Measurements from ENCODE around the gene ALAS2.

ALAS2 gene

GRCh38 chrX:55026143-55026542 is 4.6 kb downstream of the ALAS2 start:
- no peaks in the 10 kb centered on the region for H3K36me3 Mint-ChIP-seq
- H3K9me3 Mint-ChIP-seq = no peaks in the 10 kb centered on the region
- no peaks in the 10 kb centered on the region for H3K4me1 Mint-ChIP-seq
- ATAC-seq = no peak
- no peak overlapping the region for H3K4me3 Mint-ChIP-seq
- no peak for DNase-seq (ENCODE audit: low spot score in 2 of 2)
- no peak overlapping the region for H3K27ac Mint-ChIP-seq

- H3K27ac Mint-ChIP-seq = no peak overlapping the region
- DNase-seq (ENCODE audit: low spot score in 2 of 2) (no peak), ATAC-seq (no peak)
- no peaks in the 10 kb centered on the region for H3K9me3 Mint-ChIP-seq
- H3K4me3 Mint-ChIP-seq = no peak overlapping the region
- H3K4me1 Mint-ChIP-seq = no peaks in the 10 kb centered on the region
- H3K36me3 Mint-ChIP-seq = no peaks in the 10 kb centered on the region
Measured at GRCh38 chrX:55014897-55015299, 15.9 kb downstream of the ALAS2 start.

- H3K36me3 Mint-ChIP-seq = peaks cover 12% of the 10 kb centered on the region
- H3K4me3 Mint-ChIP-seq = no peak overlapping the region
- no peaks in the 10 kb centered on the region for H3K9me3 Mint-ChIP-seq
- no peak overlapping the region for H3K27ac Mint-ChIP-seq
- ATAC-seq (no peak), DNase-seq (ENCODE audit: low spot score in 2 of 2) (no peak)
- peaks cover 5% of the 10 kb centered on the region for H3K4me1 Mint-ChIP-seq
Measured at GRCh38 chrX:55011294-55011693, 19.5 kb downstream of the ALAS2 start.

GRCh38 chrX:55008571-55009358 is 22.0 kb downstream of the ALAS2 start:
- peaks cover 37% of the 10 kb centered on the region for H3K36me3 Mint-ChIP-seq
- H3K4me1 Mint-ChIP-seq = peaks cover 14% of the 10 kb centered on the region
- DNase-seq (ENCODE audit: low spot score in 2 of 2) = no peak
- no peaks in the 10 kb centered on the region for H3K9me3 Mint-ChIP-seq
- no peak overlapping the region for H3K4me3 Mint-ChIP-seq
- no peak overlapping the region for H3K27ac Mint-ChIP-seq
- no peak for ATAC-seq

GRCh38 chrX:55007656-55008055 is 23.1 kb downstream of the ALAS2 start:
- no peak for DNase-seq (ENCODE audit: low spot score in 2 of 2)
- Mint-ChIP-seq H3K4me1 (peaks cover 20% of the 10 kb centered on the region), H3K4me3 (no peak overlapping the region), H3K27ac (no peak overlapping the region), H3K36me3 (peaks cover 48% of the 10 kb centered on the region), H3K9me3 (no peaks in the 10 kb centered on the region)
- no peak for ATAC-seq

GRCh38 chrX:55006827-55007621 is 23.8 kb downstream of the ALAS2 start:
- no peak for DNase-seq (ENCODE audit: low spot score in 2 of 2)
- H3K36me3 Mint-ChIP-seq = peaks cover 55% of the 10 kb centered on the region
- no peak overlapping the region for H3K4me3 Mint-ChIP-seq
- H3K27ac Mint-ChIP-seq = no peak overlapping the region
- no peaks in the 10 kb centered on the region for H3K9me3 Mint-ChIP-seq
- peaks cover 20% of the 10 kb centered on the region for H3K4me1 Mint-ChIP-seq
- ATAC-seq = no peak

- no peaks in the 10 kb centered on the region for H3K9me3 Mint-ChIP-seq
- peaks cover 31% of the 10 kb centered on the region for H3K4me1 Mint-ChIP-seq
- no peak overlapping the region for H3K27ac Mint-ChIP-seq
- H3K36me3 Mint-ChIP-seq = peaks cover 61% of the 10 kb centered on the region
- ATAC-seq (no peak), DNase-seq (ENCODE audit: low spot score in 2 of 2) (no peak)
- H3K4me3 Mint-ChIP-seq = no peak overlapping the region
Measured at GRCh38 chrX:55005256-55005655, 25.5 kb downstream of the ALAS2 start.

- DNase-seq (ENCODE audit: low spot score in 2 of 2) (no peak), ATAC-seq (no peak)
- no peak overlapping the region for H3K4me3 Mint-ChIP-seq
- peaks cover 61% of the 10 kb centered on the region for H3K36me3 Mint-ChIP-seq
- no peaks in the 10 kb centered on the region for H3K9me3 Mint-ChIP-seq
- H3K4me1 Mint-ChIP-seq = peaks cover 31% of the 10 kb centered on the region
- no peak overlapping the region for H3K27ac Mint-ChIP-seq
Measured at GRCh38 chrX:55004231-55004630, 26.5 kb downstream of the ALAS2 start.

- H3K27ac Mint-ChIP-seq = peak within 1 kb of the TSS; percentile 93
- no peaks in the 10 kb centered on the region for H3K9me3 Mint-ChIP-seq
- peaks cover 36% of the 10 kb centered on the region for H3K36me3 Mint-ChIP-seq
- peaks cover 18% of the 10 kb centered on the region for H3K4me1 Mint-ChIP-seq
- peak; percentile 97 for ATAC-seq
- peak within 1 kb of the TSS; percentile 91 for H3K4me3 Mint-ChIP-seq
- DNase-seq (ENCODE audit: low spot score in 2 of 2) = peak; percentile 55 to 86
Measured at GRCh38 chrX:54999717-55000598, 30.8 kb downstream of the ALAS2 start, which contains the start of gene APEX2. Gene APEX2, plus strand, starts transcription at chrX:55000363. Its CDS starts 60 bp downstream, at chrX:55000423.

GRCh38 chrX:54995621-54996020 is 35.2 kb downstream of the ALAS2 start:
- H3K9me3 Mint-ChIP-seq = no peaks in the 10 kb centered on the region
- DNase-seq (ENCODE audit: low spot score in 2 of 2) (no peak), ATAC-seq (no peak)
- H3K27ac Mint-ChIP-seq = no peak overlapping the region
- no peaks in the 10 kb centered on the region for H3K36me3 Mint-ChIP-seq
- peaks cover 2% of the 10 kb centered on the region for H3K4me1 Mint-ChIP-seq
- no peak overlapping the region for H3K4me3 Mint-ChIP-seq

- ATAC-seq = no peak
- Mint-ChIP-seq H3K27ac (no peak overlapping the region), H3K36me3 (no peaks in the 10 kb centered on the region), H3K4me3 (no peak overlapping the region), H3K4me1 (no peaks in the 10 kb centered on the region), H3K9me3 (no peaks in the 10 kb centered on the region)
- no peak for DNase-seq (ENCODE audit: low spot score in 2 of 2)
Measured at GRCh38 chrX:54994668-54995351, 36.0 kb downstream of the ALAS2 start.

GRCh38 chrX:54994099-54994498 is 36.7 kb downstream of the ALAS2 start, which contains the start of gene PFKFB1:
Gene PFKFB1, minus strand, starts transcription at chrX:54994188. Its CDS starts 181 bp downstream, at chrX:54994007.
- Mint-ChIP-seq H3K27ac (no peak within 1 kb of the TSS), H3K4me3 (no peak within 1 kb of the TSS), H3K9me3 (no peaks in the 10 kb centered on the region), H3K36me3 (no peaks in the 10 kb centered on the region), H3K4me1 (no peaks in the 10 kb centered on the region)
- DNase-seq (ENCODE audit: low spot score in 2 of 2) = no peak
- ATAC-seq = no peak

GRCh38 chrX:54992911-54993622 is 37.7 kb downstream of the ALAS2 start:
- Mint-ChIP-seq H3K36me3 (no peaks in the 10 kb centered on the region), H3K27ac (no peak overlapping the region), H3K9me3 (no peaks in the 10 kb centered on the region), H3K4me1 (no peaks in the 10 kb centered on the region), H3K4me3 (no peak overlapping the region)
- no peak for ATAC-seq
- DNase-seq (ENCODE audit: low spot score in 2 of 2) = no peak

GRCh38 chrX:54991706-54992105 is 39.1 kb downstream of the ALAS2 start:
- Mint-ChIP-seq H3K4me3 (no peak overlapping the region), H3K4me1 (no peaks in the 10 kb centered on the region), H3K36me3 (no peaks in the 10 kb centered on the region), H3K9me3 (no peaks in the 10 kb centered on the region), H3K27ac (no peak overlapping the region)
- DNase-seq (ENCODE audit: low spot score in 2 of 2) (no peak), ATAC-seq (no peak)
